ENCODE results near the gene LYRM4. TPM values are rescaled to one million over a fixed set of nuclear protein-coding genes. Genes with fewer than 3 reads are reported as not detected.

Gene LYRM4
- total and polyA plus RNA-seq, 8 donors, result 25.2 to 47.4 (median 42.0) TPM

DNA sequence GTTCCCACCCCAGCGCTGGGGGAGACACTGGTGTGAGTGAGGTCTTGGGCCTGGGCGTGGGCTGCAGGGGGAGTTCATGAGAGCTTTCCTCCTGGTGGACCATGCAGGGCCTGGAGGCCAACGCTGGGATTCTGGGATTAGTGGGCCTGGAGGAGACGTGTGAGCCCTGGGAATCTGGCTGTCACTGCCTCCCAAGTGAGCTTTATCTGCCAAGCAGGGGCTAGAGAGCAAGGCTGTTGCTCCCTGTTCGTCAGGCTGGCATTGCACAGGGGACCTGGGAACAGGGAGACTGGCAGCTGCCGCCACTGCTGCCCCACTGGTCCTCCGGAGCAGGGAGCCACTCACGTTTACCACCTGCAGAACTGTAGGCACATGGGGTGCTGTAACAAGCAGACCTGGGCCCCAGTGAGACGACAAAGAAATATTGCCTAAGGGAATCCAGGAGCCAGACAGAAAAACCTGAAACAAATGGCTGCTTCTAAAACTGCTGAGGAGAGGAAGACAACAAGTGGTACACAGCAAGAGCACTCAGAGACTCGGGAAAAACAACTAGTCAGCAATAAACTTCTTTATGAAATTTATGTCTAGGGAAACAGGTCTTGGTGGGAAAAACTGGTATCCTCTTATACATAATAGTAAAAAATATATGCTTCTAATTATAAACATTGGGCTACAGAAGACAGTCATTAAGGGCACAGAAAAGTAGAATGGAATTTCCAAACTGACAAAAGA is 130.4 kb downstream of the LYRM4 start:
- DNase-seq (no peak), ATAC-seq (no peak)
- no peak overlapping the region for H3K27ac ChIP-seq
- H3K36me3 ChIP-seq, result no peaks in the 10 kb centered on the region
- intact Hi-C loops (cut with DNase I), result no loop called here
- peaks cover 0 to 11% of the 10 kb centered on the region in 2 donors for H3K4me1 ChIP-seq
- no peaks in the 10 kb centered on the region for H3K27me3 ChIP-seq
- no peak overlapping the region for H3K4me3 ChIP-seq
- TF ChIP-seq, protein P1, sequence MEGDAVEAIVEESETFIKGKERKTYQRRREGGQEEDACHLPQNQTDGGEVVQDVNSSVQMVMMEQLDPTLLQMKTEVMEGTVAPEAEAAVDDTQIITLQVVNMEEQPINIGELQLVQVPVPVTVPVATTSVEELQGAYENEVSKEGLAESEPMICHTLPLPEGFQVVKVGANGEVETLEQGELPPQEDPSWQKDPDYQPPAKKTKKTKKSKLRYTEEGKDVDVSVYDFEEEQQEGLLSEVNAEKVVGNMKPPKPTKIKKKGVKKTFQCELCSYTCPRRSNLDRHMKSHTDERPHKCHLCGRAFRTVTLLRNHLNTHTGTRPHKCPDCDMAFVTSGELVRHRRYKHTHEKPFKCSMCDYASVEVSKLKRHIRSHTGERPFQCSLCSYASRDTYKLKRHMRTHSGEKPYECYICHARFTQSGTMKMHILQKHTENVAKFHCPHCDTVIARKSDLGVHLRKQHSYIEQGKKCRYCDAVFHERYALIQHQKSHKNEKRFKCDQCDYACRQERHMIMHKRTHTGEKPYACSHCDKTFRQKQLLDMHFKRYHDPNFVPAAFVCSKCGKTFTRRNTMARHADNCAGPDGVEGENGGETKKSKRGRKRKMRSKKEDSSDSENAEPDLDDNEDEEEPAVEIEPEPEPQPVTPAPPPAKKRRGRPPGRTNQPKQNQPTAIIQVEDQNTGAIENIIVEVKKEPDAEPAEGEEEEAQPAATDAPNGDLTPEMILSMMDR (IDR thresholded peaks at IDR 0.05), result no peak
- no peaks in the 10 kb centered on the region for H3K9me3 ChIP-seq

- no peak overlapping the region for H3K4me3 ChIP-seq
- no peak overlapping the region for H3K27ac ChIP-seq
- DNase-seq (no peak), ATAC-seq (no peak)
- no peaks in the 10 kb centered on the region for H3K27me3 ChIP-seq
- H3K9me3 ChIP-seq, result no peaks in the 10 kb centered on the region
- H3K36me3 ChIP-seq, result no peaks in the 10 kb centered on the region
- H3K4me1 ChIP-seq, result peaks cover 0 to 11% of the 10 kb centered on the region in 2 donors
- TF ChIP-seq, protein P1 (IDR thresholded peaks at IDR 0.05), result no peak
- intact Hi-C loops (cut with DNase I), result no loop called here
Measured at GRCh38 chr6:5128351-5128750, 132.4 kb downstream of the LYRM4 start.

- no peaks in the 10 kb centered on the region for H3K4me1 ChIP-seq
- no peaks in the 10 kb centered on the region for H3K27me3 ChIP-seq
- no peaks in the 10 kb centered on the region for H3K36me3 ChIP-seq
- ATAC-seq (no peak), DNase-seq (no peak)
- no peak overlapping the region for H3K4me3 ChIP-seq
- TF ChIP-seq, protein P1 (IDR thresholded peaks at IDR 0.05), result no peak
- H3K27ac ChIP-seq, result no peak overlapping the region
- H3K9me3 ChIP-seq, result no peaks in the 10 kb centered on the region
- intact Hi-C loops (cut with DNase I), result no loop called here
Measured at GRCh38 chr6:5127106-5127687, 133.6 kb downstream of the LYRM4 start.

- H3K4me1 ChIP-seq, result no peaks in the 10 kb centered on the region
- no peak for ATAC-seq
- no peak for DNase-seq
- no peaks in the 10 kb centered on the region for H3K36me3 ChIP-seq
- TF ChIP-seq, protein P1 (IDR thresholded peaks at IDR 0.05), result no peak
- H3K4me3 ChIP-seq, result no peak overlapping the region
- intact Hi-C loops (cut with DNase I), result no loop called here
- no peak overlapping the region for H3K27ac ChIP-seq
- H3K9me3 ChIP-seq, result no peaks in the 10 kb centered on the region
- H3K27me3 ChIP-seq, result no peaks in the 10 kb centered on the region
Measured at GRCh38 chr6:5126214-5126613, 134.5 kb downstream of the LYRM4 start.

- Histone ChIP-seq H3K9me3 (peaks cover 0 to 3% of the 10 kb centered on the region in 2 donors), H3K4me3 (no peak overlapping the region), H3K27me3 (no peaks in the 10 kb centered on the region), H3K27ac (no peak overlapping the region), H3K4me1 (no peaks in the 10 kb centered on the region), H3K36me3 (no peaks in the 10 kb centered on the region)
- TF ChIP-seq, protein P1 (IDR thresholded peaks at IDR 0.05), result no peak
- DNase-seq (no peak), ATAC-seq (peak; percentile 46)
- intact Hi-C loops (cut with DNase I), result no loop called here
Measured at GRCh38 chr6:5125152-5126006, 135.4 kb downstream of the LYRM4 start.
